HG03039 (cell line): ENCODE data around the gene PGM2.
"Not testable (repeated sequence)": the region's sequence is repeated elsewhere in the genome, so short reads cannot be mapped to it uniquely, and the experiment has no call there.

Experiments used
- ATAC-seq: cut with Tn5 transposase; IDR thresholded peaks from one replicate; pipeline ENCODE4 v1.9.1; 2021; ENCODE audit warnings: mild to moderate bottlenecking, moderate library complexity; ENCODE audit not compliant: unreplicated experiment

The PGM2 gene

DNA sequence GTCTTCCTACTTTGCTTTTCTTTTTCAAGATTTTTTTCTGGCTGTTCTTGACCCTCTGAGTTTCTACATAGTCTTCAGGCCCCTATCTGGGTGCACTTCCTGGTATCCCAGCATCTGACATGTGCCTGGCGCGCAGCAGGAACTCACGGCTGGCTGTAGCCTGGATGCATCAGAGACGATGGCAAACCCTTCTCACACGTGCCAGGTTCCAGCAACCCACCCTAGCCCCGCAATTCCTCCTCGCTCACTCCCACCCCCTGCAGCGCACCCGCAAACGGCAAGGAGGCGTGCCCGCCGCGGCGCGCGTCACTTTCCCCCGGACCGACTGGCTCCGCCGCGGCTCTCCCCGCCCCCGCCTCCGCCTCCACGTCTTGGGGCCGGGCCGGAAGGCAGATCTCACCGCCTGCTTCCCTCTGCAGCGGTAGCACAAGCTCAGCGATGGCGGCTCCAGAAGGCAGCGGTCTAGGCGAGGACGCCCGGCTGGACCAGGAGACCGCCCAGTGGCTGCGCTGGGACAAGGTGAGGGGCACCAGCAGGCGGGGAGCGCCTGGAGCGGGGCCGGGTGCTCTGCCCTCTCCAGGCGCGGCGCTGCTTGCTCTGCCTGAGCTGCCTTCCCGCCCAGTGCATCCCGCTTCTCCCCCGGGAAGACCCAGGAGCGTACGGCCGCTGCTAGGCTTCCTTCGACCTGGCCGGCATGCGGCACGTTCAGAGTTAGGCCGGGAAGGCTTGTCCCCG, at the start of gene PGM2:
TSS of gene PGM2 (plus strand) at position 392 of the 735 bp plus-strand sequence. CDS start at position 439, 47 bp downstream.
- peak; percentile 95 for ATAC-seq

DNA sequence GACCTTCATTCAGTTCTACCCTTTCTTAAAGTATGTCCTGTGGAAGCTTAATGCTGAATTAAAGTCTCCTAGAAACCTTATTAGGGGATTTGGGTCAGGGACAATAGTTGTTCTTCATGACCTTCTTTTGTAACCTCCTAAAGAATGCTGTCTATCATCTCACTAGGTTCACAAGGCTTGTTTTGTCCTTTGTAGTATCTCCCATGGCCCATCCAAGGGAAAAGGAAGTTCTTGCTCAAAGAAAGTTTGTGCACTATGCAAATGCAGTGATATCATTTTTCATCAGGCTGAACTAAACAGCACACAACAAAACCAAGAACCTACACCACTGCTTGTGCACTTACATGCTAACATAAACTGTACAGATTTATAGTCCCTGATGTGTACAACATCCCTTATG, 46.6 kb upstream of the PGM2 start:
- no peak for ATAC-seq

DNA sequence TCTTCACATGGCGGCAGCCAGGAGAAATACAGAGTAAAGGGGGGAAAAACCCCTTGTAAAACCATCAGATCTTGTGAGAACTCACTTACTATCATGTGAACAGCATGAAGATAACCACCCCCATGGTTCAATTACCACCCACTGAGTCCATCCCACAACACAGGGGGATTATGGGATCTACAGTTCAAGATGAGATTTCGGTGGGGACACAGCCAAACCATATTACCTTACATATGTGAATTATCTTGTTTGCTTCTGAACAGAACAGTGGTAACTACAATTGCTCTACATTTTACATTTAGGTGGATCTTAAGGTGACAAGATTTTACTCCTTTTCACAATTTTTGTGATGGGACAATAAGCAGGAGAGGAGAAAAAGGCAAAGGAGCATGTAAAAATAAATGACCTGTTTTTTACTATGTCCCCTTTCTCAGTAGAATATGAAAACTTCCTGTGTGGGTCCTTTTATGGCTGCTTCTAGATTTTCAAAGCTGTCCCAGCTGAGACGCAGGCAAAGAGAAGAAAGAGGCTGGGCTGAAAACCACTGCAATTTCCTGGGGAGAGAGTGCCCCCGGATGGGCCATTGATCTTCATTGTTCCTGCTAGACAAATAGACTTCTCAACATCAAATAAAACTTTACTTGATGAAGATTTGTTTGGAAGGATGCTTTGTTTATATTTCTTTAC, 45.9 kb upstream of the PGM2 start:
- ATAC-seq, result no peak

DNA sequence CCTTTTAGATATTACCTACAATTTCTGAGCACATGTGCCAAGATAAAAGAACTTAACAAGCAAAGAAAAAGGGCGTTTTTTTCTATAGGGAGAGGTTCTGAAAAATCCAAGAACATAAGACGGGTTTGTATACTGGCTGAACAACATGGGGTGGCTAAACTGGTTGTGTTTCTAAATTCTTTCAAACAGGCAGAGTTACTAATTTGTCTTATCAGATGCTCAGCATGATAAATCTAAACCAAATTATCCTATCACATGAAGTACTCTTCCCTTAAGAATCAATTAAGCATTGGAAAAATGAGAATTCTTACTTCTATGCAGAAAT, 45.4 kb upstream of the PGM2 start:
- ATAC-seq, result no peak

DNA sequence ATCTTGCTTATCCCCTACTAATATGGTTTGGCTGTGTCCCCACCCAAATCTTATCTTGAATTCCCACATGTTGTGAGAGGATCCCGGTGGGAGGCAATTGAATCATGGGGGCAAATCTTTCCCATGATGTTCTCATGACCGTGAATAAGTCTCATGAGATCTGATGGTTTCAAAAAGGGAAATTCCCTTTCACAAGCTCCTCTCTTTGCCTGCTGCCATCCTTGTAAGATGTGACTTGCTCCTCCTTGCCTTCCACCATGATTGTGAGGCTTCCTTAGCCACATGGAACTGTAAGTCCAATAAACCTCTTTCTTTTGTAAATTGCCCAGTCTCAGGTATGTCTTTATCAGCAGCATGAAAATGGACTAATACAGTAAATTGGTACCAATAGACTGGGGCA, 40.2 kb upstream of the PGM2 start:
- ATAC-seq, result not testable (repeated sequence)

DNA sequence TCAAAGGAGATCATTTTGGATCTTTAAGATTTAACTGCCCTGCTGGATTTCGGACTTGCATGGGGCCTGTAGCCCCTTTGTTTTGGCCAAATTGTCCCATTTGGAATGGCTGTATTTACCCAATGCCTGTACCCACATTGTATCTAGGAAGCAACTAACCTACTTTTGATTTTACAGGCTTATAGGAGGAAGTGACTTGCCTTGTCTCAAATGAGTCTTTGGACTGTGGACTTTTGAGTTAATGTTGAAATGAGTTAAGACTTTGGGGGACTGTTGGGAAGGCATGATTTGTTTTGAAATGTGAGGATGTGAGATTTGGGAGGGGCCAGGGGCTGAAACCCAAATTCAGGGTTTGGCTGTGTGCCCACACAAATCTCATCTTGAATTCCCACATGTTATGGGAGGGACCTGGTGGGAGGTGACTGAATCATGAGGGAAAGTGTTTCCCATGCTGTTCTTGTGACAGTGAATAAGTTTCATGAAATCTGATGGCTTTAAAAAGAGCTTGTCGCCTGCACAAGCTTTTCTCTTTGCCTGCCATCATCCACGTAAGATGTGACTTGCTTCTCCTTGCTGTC, 38.5 kb upstream of the PGM2 start:
- not testable (repeated sequence) for ATAC-seq

DNA sequence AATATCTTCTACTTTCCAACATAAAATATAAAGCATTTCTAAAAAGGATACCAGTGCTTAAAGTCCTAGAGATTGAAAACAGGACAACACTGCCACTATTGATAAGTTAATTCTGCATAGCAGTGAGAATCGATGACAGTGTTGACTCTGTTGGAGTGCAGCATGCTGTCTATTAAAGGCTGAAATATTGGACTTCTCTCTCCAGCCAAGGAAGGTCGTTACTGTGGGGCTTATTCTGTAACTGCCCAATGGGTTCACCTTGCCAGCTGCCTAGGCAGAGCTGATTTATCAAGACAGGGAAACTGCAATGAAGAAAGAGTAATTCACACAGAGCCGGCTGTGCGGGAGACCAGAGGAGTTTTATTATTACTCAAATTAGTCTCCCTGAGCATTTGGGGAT, 37.7 kb upstream of the PGM2 start:
- ATAC-seq, result no peak

DNA sequence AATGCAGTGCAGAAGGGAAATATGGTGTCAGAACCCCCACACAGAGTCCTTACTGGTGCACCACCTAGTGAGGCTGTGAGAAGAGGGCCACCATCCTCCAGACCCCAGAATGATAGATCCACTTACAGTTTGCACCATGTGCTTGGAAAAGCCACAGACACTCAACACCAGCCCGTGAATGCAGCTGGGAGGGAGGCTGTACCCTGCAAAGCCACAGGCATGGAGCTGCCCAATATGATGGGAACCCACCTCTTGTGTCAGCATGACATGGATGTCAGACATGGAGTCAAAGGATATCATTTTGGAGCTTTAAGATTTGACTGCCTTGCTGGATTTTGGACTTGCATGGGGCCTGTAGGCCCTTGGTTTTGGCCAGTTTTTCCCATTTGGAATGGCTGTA, 34.2 kb upstream of the PGM2 start:
- ATAC-seq, result no peak

DNA sequence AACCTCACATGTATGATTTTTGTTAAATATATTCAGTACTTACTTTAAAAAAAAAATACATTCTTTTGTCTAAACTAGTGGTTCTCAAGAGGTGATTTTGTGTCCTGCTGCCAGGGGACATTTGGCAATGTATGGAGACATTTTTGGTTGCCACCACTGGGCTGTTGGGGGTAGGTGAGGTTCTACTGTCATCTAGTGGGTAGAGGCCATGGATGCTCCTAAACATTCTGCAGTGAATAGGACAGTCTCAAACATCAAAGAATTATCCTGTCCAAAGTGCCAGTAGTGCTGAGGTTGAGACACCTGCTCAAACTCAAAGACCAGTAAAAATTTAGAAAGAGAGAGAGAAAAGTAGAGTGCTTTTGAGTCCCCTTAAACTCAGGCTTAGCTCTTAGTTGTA, 32.9 kb upstream of the PGM2 start:
- no peak for ATAC-seq

DNA sequence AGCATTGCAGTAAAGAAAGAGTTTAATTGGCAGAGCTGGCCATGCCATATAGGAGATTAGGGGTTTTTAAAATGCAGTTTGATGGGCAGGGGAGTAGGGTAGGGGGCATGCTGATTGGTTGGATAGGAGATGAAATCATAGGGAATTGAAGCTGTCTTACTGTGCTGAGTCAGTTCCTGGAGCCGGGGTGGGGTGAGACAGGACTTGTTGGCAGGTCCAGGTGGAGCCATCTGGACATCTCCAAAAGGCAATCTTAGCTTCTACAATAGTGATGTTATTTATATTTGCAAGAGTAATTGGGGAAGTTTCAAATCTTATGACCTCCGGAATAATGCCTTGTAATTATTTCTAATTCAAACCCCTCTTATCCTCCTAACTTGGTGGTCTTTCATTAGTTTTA, 32.4 kb upstream of the PGM2 start:
- ATAC-seq, result no peak

DNA sequence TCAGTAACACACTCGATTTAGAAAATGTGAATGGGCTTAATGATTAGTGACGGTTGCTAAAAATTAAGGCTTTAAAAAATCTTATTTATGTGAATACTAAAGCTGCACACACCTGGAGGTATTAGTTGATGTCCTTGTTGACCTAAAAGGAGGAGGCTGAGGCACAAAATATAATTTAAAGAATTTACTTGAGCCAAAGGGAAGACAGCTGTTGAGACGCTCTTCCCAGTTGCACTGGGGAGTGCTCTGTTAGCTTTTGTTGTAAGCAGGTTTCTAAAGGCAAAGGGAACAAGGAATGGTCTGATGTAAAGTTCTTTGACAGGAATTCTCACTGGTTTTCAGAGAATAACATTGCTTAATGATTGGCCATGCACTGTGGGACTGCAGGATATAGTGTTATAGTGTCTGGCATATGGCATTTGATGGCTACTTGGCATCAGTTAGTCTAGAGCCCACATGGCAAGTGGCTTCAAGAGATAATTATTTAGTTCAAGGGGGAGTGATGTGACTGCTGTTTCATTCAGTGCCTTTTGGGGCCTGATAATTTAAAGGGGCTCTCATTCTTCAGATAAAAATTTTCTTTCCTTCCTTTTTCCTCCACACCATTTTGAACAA, 30.8 kb upstream of the PGM2 start:
- no peak for ATAC-seq

DNA sequence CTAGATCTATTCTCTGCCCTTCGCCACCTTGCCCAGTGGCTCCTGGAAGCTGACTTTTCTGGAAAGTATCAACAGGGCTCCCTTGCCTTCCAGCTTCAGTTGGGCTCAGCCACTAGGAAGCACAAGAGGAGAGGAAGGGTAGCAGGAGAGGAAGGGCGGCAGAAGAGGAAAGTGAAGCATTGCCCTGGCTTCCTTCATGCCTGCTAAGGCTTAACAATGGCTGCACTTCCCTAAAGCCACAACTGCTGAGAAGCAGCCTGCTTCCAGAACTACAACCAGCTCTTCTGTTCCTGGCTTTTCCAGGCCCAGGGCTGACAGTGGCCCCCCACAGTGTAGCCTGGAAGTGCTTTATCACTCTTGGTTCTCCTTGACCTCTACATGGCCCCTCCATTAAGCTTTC, 29.1 kb upstream of the PGM2 start:
- ATAC-seq, result no peak

DNA sequence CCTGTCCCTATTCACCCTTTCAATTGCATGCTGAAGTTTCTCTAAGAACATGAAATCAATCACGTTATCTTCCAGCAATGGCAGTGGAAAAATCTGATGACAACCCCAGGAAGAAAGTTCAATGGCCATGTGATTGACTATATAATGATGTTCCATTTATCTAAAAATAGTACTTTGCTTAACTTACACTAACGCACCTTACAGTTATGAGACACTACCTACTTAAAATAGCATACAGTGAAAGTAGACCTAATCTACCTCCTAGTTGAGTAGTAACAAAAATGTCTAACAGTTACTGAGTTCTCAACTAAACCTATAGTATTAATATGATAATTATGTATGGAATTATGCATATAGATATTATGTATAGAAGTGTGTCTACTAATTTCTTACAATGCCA, 28.6 kb upstream of the PGM2 start:
- no peak for ATAC-seq

DNA sequence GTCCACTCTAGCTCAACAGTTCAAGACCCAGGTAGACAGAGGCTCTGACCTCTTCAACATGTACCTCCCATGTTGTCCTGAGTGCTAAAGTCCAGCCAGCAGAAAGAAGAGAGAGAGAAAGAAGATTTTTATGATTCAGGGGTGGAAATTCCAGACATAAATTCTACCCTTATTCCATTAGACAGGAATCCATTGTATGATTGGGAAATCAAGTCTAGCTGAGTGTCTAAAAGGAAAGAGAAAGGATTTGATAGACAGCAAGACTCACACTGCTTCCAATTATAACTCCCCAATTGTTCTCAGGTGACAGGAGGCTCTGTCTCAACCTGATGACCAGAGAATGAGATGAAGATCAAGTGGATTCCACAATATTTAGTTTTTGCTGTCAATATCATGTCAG, 27.9 kb upstream of the PGM2 start:
- no peak for ATAC-seq

DNA sequence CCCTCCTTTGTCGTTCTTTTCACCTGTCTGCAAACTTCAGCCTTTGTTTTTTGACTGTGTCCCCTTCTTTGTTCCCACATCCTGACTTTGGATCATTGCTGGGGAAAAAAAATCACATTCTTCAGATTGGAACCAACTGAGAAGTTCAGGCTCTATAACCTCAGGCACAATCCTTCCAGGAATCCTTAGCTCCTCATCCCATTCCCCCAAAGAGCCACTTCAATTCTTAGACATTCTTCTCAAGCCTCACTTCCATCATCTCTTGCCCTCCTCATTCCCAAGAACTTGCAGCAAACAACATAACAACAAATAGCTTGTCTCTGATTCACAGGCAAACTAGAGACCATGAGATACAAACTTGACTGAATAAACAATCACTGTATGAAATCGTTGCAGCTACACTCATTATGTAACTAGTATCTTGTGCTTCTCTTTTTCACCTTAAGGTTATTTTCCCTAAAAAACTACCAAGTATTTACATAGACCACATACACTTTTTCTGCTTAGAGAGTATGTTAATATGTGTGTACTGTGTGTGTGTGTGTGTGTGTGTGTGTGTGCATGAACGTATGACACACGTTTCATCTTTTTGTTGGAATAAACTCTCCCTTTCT, 26.4 kb upstream of the PGM2 start:
- ATAC-seq, result no peak

DNA sequence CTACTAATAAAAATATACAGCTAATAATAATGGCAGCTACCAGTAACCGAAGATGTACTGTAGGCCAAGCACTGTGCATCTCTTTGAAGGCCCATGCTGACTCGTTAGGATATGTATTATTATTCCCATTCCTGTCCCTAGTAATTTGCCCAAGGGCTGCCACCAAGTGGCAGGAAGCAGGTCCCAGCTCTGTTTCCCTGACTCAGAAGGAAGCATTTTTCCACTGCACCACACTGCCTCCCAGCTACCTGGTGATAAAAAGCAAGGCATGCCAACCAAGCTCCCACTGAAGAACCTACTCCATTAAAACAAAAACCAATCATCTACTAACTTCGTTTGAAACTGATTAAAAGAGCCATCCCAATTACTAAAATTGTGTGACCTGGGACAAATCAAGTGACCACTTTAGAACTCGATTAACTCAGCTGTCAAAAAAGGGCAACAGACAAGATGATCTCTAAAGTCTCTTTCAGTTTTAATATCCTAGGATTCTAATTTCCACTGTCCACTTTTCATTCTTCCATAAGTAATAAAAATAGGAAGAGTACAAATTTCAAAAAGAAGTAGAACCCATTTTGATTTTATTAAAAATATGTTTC, 24.3 kb upstream of the PGM2 start:
- ATAC-seq, result no peak

DNA sequence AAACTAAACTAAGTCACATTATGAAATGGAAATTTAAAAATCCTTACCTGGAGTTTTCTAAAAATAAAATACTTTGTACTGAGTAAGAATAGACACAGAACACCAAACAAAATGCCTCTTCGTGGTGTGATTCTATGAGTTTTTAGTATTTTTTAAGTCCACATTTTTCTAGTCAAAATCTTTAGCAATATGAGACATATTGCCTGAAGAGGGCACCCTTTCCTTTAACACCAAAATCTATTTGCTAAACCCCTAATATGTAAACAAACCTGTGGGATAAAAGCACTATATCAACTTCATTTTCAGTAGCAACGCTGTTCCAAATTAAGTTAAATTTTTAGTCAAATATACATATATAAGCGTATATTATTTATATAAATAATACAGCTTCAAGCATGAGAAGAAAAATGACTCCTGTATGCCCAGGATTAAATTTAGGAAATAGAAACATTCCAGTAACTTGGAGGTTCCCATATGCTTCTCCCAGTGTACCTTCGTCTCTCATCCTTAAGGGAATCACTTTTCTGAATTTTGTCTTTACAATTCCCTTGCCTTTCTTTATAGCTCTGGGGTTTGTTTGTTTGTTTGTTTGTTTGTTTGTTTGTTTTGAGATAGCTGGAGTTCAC, 23.0 kb upstream of the PGM2 start:
- no peak for ATAC-seq

DNA sequence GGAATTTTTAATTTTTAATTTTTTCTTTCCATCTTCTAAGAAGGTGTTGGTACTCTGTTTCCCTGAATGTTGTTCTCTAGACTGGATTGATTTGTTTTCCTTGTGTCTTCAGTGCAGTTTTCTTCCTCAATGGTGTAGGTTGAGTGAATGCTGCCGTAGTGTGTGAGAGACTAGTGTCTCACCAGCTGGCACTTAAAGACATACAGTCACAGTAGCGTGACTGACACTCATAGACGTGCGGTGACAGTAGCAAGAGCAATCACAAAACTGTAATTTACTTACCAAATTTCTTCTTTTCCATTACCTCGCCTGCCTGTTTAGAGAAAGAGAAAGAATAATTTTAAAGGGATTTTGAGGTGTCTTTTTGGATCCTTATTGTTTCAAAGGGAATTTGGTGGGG, 21.4 kb upstream of the PGM2 start:
- ATAC-seq, result no peak

DNA sequence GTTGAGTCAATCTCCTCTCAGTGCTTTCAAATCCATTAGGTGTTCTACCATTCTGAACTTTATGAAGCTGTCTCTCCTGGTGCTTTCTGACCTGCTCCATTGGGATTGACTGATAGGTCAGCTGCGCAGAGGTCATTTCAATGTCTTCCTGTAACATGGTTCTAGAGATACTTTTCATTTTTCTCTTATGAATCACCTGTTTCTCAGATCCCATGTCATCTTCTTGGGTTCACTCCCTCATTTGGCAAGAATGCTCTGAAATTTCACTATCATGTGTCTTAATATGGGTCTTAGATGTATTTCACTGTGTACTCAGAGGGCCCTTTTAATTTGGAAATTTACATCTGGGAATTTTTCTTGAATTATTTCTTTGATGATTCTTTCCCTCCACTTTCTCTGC, 13.8 kb upstream of the PGM2 start:
- ATAC-seq, result no peak

DNA sequence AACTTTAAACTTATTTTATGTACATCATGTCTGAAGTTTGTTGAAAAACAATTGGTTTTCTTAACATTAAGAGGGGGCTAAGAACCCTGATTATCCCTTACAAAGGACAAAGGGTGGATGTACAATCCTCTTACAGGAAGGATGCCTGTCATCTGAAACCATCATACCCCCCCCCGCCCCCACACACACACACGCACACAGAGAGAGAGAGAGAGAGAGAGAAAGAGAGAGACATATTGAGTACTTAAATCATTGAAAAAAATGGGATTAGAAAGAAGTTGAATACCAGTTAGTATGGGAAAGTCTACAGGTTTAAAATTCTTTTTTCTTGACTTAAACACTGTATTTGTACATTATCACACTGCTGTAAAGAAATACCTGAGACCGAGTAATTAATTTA, 10.9 kb upstream of the PGM2 start:
- ATAC-seq, result no peak

DNA sequence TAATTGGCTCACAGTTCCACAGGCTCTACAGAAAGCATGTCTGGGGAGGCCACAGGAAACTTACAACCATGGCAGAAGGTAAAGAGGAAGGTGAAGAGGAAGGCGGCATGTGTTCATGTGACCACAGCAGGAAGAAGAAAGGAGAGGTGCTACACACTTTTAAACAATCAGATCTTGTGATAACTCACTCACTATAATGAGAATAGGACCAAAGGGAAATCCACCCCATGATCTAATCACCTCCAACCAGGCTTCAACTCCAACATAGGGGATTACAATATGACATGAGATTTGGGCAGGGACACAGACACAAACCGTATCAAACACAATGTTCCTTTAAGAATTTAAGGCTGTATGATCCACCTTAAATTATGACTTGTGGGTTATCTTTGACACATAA, 10.5 kb upstream of the PGM2 start:
- ATAC-seq, result no peak
